ENCODE measurements around the gene RHOBTB1. TPM values are rescaled to one million over a fixed set of nuclear protein-coding genes. Genes with fewer than 3 reads are reported as not detected.

The RHOBTB1 gene
- total RNA-seq, 2 experiments from 2014 or later = not detected

GRCh38 chr10:60963441-60964256 is 19.7 kb upstream of the RHOBTB1 start:
- Mint-ChIP-seq H3K4me1 (ENCODE audit: low read depth) (peaks cover 17% of the 10 kb centered on the region), H3K36me3 (ENCODE audit: low read depth) (no peaks in the 10 kb centered on the region), H3K27ac (no peak overlapping the region), H3K4me3 (no peak overlapping the region), H3K27me3 (ENCODE audit: low read depth) (peaks cover 15% of the 10 kb centered on the region), H3K9me3 (no peaks in the 10 kb centered on the region)
- intact Hi-C loops (cut with micrococcal nuclease) = loop anchor here (1.0 kb wide), 4 partner anchors 20 to 519 kb away; no protein-coding TSS in a partner anchor
- CTCF ChIA-PET = no interaction called here
- no peak for DNase-seq

GRCh38 chr10:60962946-60963345 is 19.0 kb upstream of the RHOBTB1 start:
- Mint-ChIP-seq H3K27ac (no peak overlapping the region), H3K4me1 (ENCODE audit: low read depth) (peaks cover 12% of the 10 kb centered on the region), H3K9me3 (no peaks in the 10 kb centered on the region), H3K27me3 (ENCODE audit: low read depth) (peaks cover 12% of the 10 kb centered on the region), H3K4me3 (no peak overlapping the region), H3K36me3 (ENCODE audit: low read depth) (no peaks in the 10 kb centered on the region)
- CTCF ChIA-PET = no interaction called here
- intact Hi-C loops (cut with micrococcal nuclease) = no loop called here
- no peak for DNase-seq

- Mint-ChIP-seq H3K9me3 (no peaks in the 10 kb centered on the region), H3K27me3 (ENCODE audit: low read depth) (peaks cover 11% of the 10 kb centered on the region), H3K4me1 (ENCODE audit: low read depth) (peaks cover 9% of the 10 kb centered on the region), H3K27ac (no peak overlapping the region), H3K4me3 (no peak overlapping the region), H3K36me3 (ENCODE audit: low read depth) (no peaks in the 10 kb centered on the region)
- CTCF ChIA-PET = interaction anchor here (1.0 kb wide), 1 partner anchor 10 kb away, joined by 3 read pairs; no protein-coding TSS in a partner anchor
- intact Hi-C loops (cut with micrococcal nuclease) = no loop called here
- DNase-seq = no peak
Observed at GRCh38 chr10:60960913-60961312, 16.9 kb upstream of the RHOBTB1 start.

- H3K27me3 Mint-ChIP-seq (ENCODE audit: low read depth) = peaks cover 11% of the 10 kb centered on the region
- H3K4me3 Mint-ChIP-seq = no peak overlapping the region
- DNase-seq = no peak
- H3K27ac Mint-ChIP-seq = no peak overlapping the region
- H3K9me3 Mint-ChIP-seq = no peaks in the 10 kb centered on the region
- intact Hi-C loops (cut with micrococcal nuclease) = no loop called here
- CTCF ChIA-PET = interaction anchor here (0.9 kb wide), 1 partner anchor 9 kb away, joined by 3 read pairs; no protein-coding TSS in a partner anchor
- no peaks in the 10 kb centered on the region for H3K36me3 Mint-ChIP-seq (ENCODE audit: low read depth)
- H3K4me1 Mint-ChIP-seq (ENCODE audit: low read depth) = peaks cover 9% of the 10 kb centered on the region
Observed at GRCh38 chr10:60960031-60960430, 16.0 kb upstream of the RHOBTB1 start.

GRCh38 chr10:60958892-60959601 is 15.1 kb upstream of the RHOBTB1 start:
- H3K27me3 Mint-ChIP-seq (ENCODE audit: low read depth) = peaks cover 11% of the 10 kb centered on the region
- H3K9me3 Mint-ChIP-seq = no peaks in the 10 kb centered on the region
- no peak for DNase-seq
- H3K36me3 Mint-ChIP-seq (ENCODE audit: low read depth) = no peaks in the 10 kb centered on the region
- H3K4me1 Mint-ChIP-seq (ENCODE audit: low read depth) = peaks cover 7% of the 10 kb centered on the region
- no peak overlapping the region for H3K27ac Mint-ChIP-seq
- CTCF ChIA-PET = no interaction called here
- H3K4me3 Mint-ChIP-seq = no peak overlapping the region
- intact Hi-C loops (cut with micrococcal nuclease) = no loop called here

GRCh38 chr10:60957667-60958221 is 13.8 kb upstream of the RHOBTB1 start:
- intact Hi-C loops (cut with micrococcal nuclease) = no loop called here

GRCh38 chr10:60955957-60956425 is 12.0 kb upstream of the RHOBTB1 start:
- Mint-ChIP-seq H3K27me3 (ENCODE audit: low read depth) (peaks cover 15% of the 10 kb centered on the region), H3K9me3 (no peaks in the 10 kb centered on the region), H3K36me3 (ENCODE audit: low read depth) (no peaks in the 10 kb centered on the region), H3K4me1 (ENCODE audit: low read depth) (no peaks in the 10 kb centered on the region), H3K4me3 (no peak overlapping the region), H3K27ac (no peak overlapping the region)
- CTCF ChIA-PET = no interaction called here
- intact Hi-C loops (cut with micrococcal nuclease) = no loop called here
- DNase-seq = no peak

More at GRCh38 chr10:60957667-60958221, 13.8 kb upstream of the RHOBTB1 start:
- Mint-ChIP-seq H3K27me3 (ENCODE audit: low read depth) (peaks cover 10% of the 10 kb centered on the region), H3K4me3 (no peak overlapping the region), H3K27ac (no peak overlapping the region), H3K36me3 (ENCODE audit: low read depth) (no peaks in the 10 kb centered on the region), H3K9me3 (no peaks in the 10 kb centered on the region), H3K4me1 (ENCODE audit: low read depth) (no peaks in the 10 kb centered on the region)
- CTCF ChIA-PET = no interaction called here
- no peak for DNase-seq

GRCh38 chr10:60955316-60955715 is 11.3 kb upstream of the RHOBTB1 start:
- Mint-ChIP-seq H3K27ac (no peak overlapping the region), H3K4me1 (ENCODE audit: low read depth) (no peaks in the 10 kb centered on the region), H3K9me3 (no peaks in the 10 kb centered on the region), H3K36me3 (ENCODE audit: low read depth) (no peaks in the 10 kb centered on the region), H3K4me3 (no peak overlapping the region), H3K27me3 (ENCODE audit: low read depth) (peaks cover 21% of the 10 kb centered on the region)
- CTCF ChIA-PET = no interaction called here
- no peak for DNase-seq
- intact Hi-C loops (cut with micrococcal nuclease) = no loop called here

- H3K27ac Mint-ChIP-seq = no peak overlapping the region
- CTCF ChIA-PET = no interaction called here
Observed at GRCh38 chr10:60954035-60954434, 10.1 kb upstream of the RHOBTB1 start.

GRCh38 chr10:60953420-60953819 is 9.4 kb upstream of the RHOBTB1 start:
- Mint-ChIP-seq H3K27ac (no peak overlapping the region), H3K9me3 (no peaks in the 10 kb centered on the region), H3K4me1 (ENCODE audit: low read depth) (no peaks in the 10 kb centered on the region), H3K27me3 (ENCODE audit: low read depth) (peaks cover 30% of the 10 kb centered on the region), H3K36me3 (ENCODE audit: low read depth) (no peaks in the 10 kb centered on the region), H3K4me3 (no peak overlapping the region)
- intact Hi-C loops (cut with micrococcal nuclease) = no loop called here
- DNase-seq = no peak
- CTCF ChIA-PET = no interaction called here

More at GRCh38 chr10:60954035-60954434, 10.1 kb upstream of the RHOBTB1 start:
- intact Hi-C loops (cut with micrococcal nuclease) = no loop called here
- H3K4me1 Mint-ChIP-seq (ENCODE audit: low read depth) = no peaks in the 10 kb centered on the region
- H3K4me3 Mint-ChIP-seq = no peak overlapping the region
- no peaks in the 10 kb centered on the region for H3K36me3 Mint-ChIP-seq (ENCODE audit: low read depth)
- no peak for DNase-seq
- H3K9me3 Mint-ChIP-seq = no peaks in the 10 kb centered on the region
- peaks cover 24% of the 10 kb centered on the region for H3K27me3 Mint-ChIP-seq (ENCODE audit: low read depth)

GRCh38 chr10:60952846-60953220 is 8.8 kb upstream of the RHOBTB1 start:
- no peaks in the 10 kb centered on the region for H3K36me3 Mint-ChIP-seq (ENCODE audit: low read depth)
- no peaks in the 10 kb centered on the region for H3K4me1 Mint-ChIP-seq (ENCODE audit: low read depth)
- H3K27me3 Mint-ChIP-seq (ENCODE audit: low read depth) = peaks cover 31% of the 10 kb centered on the region
- CTCF ChIA-PET = no interaction called here
- no peak overlapping the region for H3K4me3 Mint-ChIP-seq
- DNase-seq = no peak
- intact Hi-C loops (cut with micrococcal nuclease) = no loop called here
- no peak overlapping the region for H3K27ac Mint-ChIP-seq
- H3K9me3 Mint-ChIP-seq = no peaks in the 10 kb centered on the region

- CTCF ChIA-PET = no interaction called here
- Mint-ChIP-seq H3K36me3 (ENCODE audit: low read depth) (no peaks in the 10 kb centered on the region), H3K9me3 (no peaks in the 10 kb centered on the region), H3K27ac (no peak overlapping the region), H3K27me3 (ENCODE audit: low read depth) (peaks cover 35% of the 10 kb centered on the region), H3K4me1 (ENCODE audit: low read depth) (no peaks in the 10 kb centered on the region), H3K4me3 (no peak overlapping the region)
- DNase-seq = no peak
- intact Hi-C loops (cut with micrococcal nuclease) = no loop called here
Observed at GRCh38 chr10:60952067-60952845, 8.3 kb upstream of the RHOBTB1 start.
